Stomach (tissue), 9 donors: Measurements from ENCODE around the gene RPL22L1. TPM values are rescaled to one million over a fixed set of nuclear protein-coding genes. Genes with fewer than 3 reads are reported as not detected.
"Not testable (repeated sequence)": the region's sequence is repeated elsewhere in the genome, so short reads cannot be mapped to it uniquely, and the experiment has no call there.

Experiments used
- DNase-seq, 2 donors: peaks; one replicate each; pipeline versions ENCODE4 v3.0.0 to v3.0.0-alpha.2; 2013 to 2019
- H3K27ac ChIP-seq, 5 donors: fragments of 200-600 bp in 4 of 5; sonication (generic) in 4 of 5; one replicate each; pipeline ENCODE4 v1.5.1; 2013 to 2019; ENCODE audit warnings: mild to moderate bottlenecking in 1 of 5, moderate library complexity in 1 of 5
- H3K27me3 ChIP-seq, 3 donors: fragments of 200-600 bp; sonication (generic); one replicate each; pipeline ENCODE4 v1.5.1; 2017 to 2019; ENCODE audit warnings: mixed run types in 1 of 3
- H3K36me3 ChIP-seq, 4 donors: fragments of 200-600 bp; sonication (generic); 1 replicate in 3 of 4; 2 replicates in 1 of 4; pipeline ENCODE4 v1.5.1; 2016 to 2019
- H3K4me1 ChIP-seq, 4 donors: fragments of 200-600 bp; sonication (generic); one replicate each; pipeline ENCODE4 v1.5.1; 2016 to 2019
- H3K4me3 ChIP-seq, 4 donors: fragments of 200-600 bp; sonication (generic) in 3 of 4; one replicate each; pipeline ENCODE4 v1.5.1; 2016 to 2019; ENCODE audit warnings: mild to moderate bottlenecking in 1 of 4
- H3K9me3 ChIP-seq, 4 donors: fragments of 200-600 bp; sonication (generic); one replicate each; pipeline ENCODE4 v1.5.1; 2016 to 2019
- EP300 ChIP-seq: sonication (generic); formaldehyde crosslinking; IDR thresholded peaks from one replicate; pipeline ENCODE4 v1.6.1; 2017; ENCODE audit warnings: antibody characterized with exemption
- POLR2A ChIP-seq, 4 donors: fragments of 450-650 bp; IDR thresholded peaks; one replicate each; pipeline ENCODE4 v1.6.1; 2016; ENCODE audit warnings: antibody characterized with exemption in 4 of 4, control low read depth in 2 of 4, mild to moderate bottlenecking in 1 of 4, moderate library complexity in 1 of 4
- POLR2AphosphoS5 ChIP-seq, 3 donors: sonication (generic); formaldehyde crosslinking; IDR thresholded peaks; one replicate each; pipeline ENCODE4 v1.6.1; 2016; ENCODE audit warnings: antibody characterized with exemption in 3 of 3
- WGBS, 5 donors: extraction: QIAGEN DNeasy Blood & Tissue Kit in 3 of 5; methylation state at CpG; one replicate each; pipeline versions ENCODE4 v1.1.5 to v1.1.7; 2013 to 2018; 5-methylcytosine and 5-hydroxymethylcytosine counted together
- intact Hi-C: fragments of 100-400 bp; cut with DNase I; formaldehyde crosslinking; loops from one replicate; pipeline ENCODE4 v1.15.1; 2023; ENCODE audit warnings: low total_unique reads
- polyA plus RNA-seq, 3 donors: library from polyadenylated mRNA; stranded (reverse); fragments of 200-250 nt; gene quantifications; one replicate each; pipeline ENCODE4 v1.2.3, GENCODE V29; 2013
- total RNA-seq, 5 donors: library from RNA; depleted of rRNA; stranded (reverse); fragments of >200 nt; gene quantifications; one replicate each; pipeline versions ENCODE4 v1.1.0 to v1.2.3, GENCODE V29; 2014 to 2016
- TF ChIP-seq, protein P1 (sequence below), 7 experiments: fragments of 450-650 bp in 4 of 7; fragments of 200-600 bp in 3 of 7; sonication (generic) in 3 of 7; IDR thresholded peaks; one replicate each; pipeline ENCODE4 v1.5.1; 2016 to 2019; ENCODE audit warnings: antibody characterized with exemption in 7 of 7, control low read depth in 2 of 7, mild to moderate bottlenecking in 1 of 7
- donor health status: healthy with polysubstance abuse.
- donor health status: Bipolar disorder and iron deficiency.
- donor health status: healthy.

The RPL22L1 gene
- total and polyA plus RNA-seq, 8 donors, result 22.2 to 162 (median 57.8) TPM; not detected in 1

DNA sequence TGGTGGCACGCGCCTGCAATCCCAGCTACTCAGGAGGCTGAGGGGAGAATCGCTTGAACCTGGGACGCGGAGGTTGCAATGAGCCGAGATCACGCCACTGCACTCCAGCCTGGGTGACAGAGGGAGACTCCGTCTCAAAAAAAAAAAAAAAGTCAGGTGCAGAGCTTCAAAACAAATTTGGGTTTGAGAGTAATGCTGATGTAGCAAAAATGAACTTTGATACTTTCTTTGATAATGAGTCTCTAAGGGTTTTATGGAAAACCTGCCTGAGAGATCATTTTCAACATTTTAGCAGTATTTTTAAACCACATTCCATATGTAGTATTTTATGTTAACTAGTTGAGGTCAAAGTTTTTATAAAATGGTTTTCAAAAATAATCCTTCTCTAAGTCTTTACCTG lies 23.9 kb upstream of the RPL22L1 start:
- H3K36me3 ChIP-seq, result peaks cover 0 to 23% (median 7%) of the 10 kb centered on the region in 4 donors
- H3K4me3 ChIP-seq, result no peak overlapping the region
- WGBS, 5 donors, result 97 to 98% (median 98%) methylated on average over 8 of the region's 8 CpGs
- H3K27me3 ChIP-seq, result no peaks in the 10 kb centered on the region
- no peak overlapping the region for H3K27ac ChIP-seq
- no peaks in the 10 kb centered on the region for H3K4me1 ChIP-seq
- intact Hi-C loops, result no loop called here
- TF ChIP-seq, protein P1, sequence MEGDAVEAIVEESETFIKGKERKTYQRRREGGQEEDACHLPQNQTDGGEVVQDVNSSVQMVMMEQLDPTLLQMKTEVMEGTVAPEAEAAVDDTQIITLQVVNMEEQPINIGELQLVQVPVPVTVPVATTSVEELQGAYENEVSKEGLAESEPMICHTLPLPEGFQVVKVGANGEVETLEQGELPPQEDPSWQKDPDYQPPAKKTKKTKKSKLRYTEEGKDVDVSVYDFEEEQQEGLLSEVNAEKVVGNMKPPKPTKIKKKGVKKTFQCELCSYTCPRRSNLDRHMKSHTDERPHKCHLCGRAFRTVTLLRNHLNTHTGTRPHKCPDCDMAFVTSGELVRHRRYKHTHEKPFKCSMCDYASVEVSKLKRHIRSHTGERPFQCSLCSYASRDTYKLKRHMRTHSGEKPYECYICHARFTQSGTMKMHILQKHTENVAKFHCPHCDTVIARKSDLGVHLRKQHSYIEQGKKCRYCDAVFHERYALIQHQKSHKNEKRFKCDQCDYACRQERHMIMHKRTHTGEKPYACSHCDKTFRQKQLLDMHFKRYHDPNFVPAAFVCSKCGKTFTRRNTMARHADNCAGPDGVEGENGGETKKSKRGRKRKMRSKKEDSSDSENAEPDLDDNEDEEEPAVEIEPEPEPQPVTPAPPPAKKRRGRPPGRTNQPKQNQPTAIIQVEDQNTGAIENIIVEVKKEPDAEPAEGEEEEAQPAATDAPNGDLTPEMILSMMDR (IDR thresholded peaks at IDR 0.05), result no peak
- TF ChIP-seq POLR2A (IDR thresholded peaks at IDR 0.05) (no peak), EP300 (no peak), POLR2AphosphoS5 (IDR thresholded peaks at IDR 0.05) (no peak)
- no peaks in the 10 kb centered on the region for H3K9me3 ChIP-seq
- no peak for DNase-seq

DNA sequence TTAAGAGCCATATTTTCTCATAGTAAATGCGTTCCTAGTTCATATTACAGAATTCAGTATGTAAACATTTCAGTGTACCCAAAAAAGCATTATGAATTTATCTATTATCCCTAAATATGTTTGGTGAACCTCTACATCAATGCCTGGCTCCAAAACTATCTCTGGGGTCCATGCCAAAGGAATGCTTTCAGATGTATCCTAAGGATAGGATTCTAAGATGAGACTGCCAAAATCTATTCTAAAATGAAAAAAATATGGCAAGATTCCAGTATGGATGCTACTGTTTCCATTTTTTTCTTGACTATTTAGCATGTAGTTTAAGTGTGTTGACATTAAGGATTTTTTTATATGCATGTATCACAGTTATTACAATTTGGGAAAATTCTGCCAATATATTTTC lies 19.6 kb upstream of the RPL22L1 start:
- H3K36me3 ChIP-seq, result peaks cover 0 to 8% (median 4%) of the 10 kb centered on the region in 4 donors
- TF ChIP-seq, protein P1 (IDR thresholded peaks at IDR 0.05), result no peak
- no peak for TF ChIP-seq EP300
- no peak for TF ChIP-seq POLR2AphosphoS5 (IDR thresholded peaks at IDR 0.05)
- TF ChIP-seq POLR2A (IDR thresholded peaks at IDR 0.05), result no peak
- no peak overlapping the region for H3K4me3 ChIP-seq
- H3K27me3 ChIP-seq, result no peaks in the 10 kb centered on the region
- peak in 1 of 2 donors; percentile 52 for DNase-seq
- H3K4me1 ChIP-seq, result no peaks in the 10 kb centered on the region
- intact Hi-C loops, result no loop called here
- no peaks in the 10 kb centered on the region for H3K9me3 ChIP-seq
- 58 to 69% (median 62%) methylated on average over 1 of the region's 1 CpG for WGBS, 5 donors
- no peak overlapping the region for H3K27ac ChIP-seq

DNA sequence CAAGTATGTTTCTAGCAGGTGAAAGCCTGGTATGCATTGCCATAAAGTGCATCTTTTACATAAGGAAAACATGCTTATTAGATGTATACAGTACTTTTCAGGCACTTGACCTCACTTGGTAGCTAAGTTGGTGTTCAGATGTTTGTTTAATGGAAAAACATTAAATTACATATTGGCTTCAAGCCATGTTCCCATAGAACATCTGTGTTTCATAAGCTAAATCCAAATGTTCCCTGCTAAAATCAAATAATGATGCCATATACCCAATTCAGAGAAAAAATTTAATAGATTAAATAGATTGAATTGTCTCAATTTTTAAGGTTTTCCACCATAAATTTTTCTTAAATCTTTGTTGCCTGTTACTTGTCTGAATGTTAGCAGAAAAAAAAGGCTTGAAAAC lies 19.1 kb upstream of the RPL22L1 start:
- peak in 1 of 2 donors; percentile 13 for DNase-seq
- Histone ChIP-seq H3K9me3 (no peaks in the 10 kb centered on the region), H3K4me1 (no peaks in the 10 kb centered on the region), H3K36me3 (peaks cover 0 to 8% (median 4%) of the 10 kb centered on the region in 4 donors), H3K4me3 (no peak overlapping the region), H3K27ac (no peak overlapping the region), H3K27me3 (no peaks in the 10 kb centered on the region)
- intact Hi-C loops, result no loop called here
- TF ChIP-seq POLR2AphosphoS5 (IDR thresholded peaks at IDR 0.05), result no peak
- TF ChIP-seq, protein P1 (IDR thresholded peaks at IDR 0.05), result no peak
- TF ChIP-seq POLR2A (IDR thresholded peaks at IDR 0.05), result no peak
- TF ChIP-seq EP300, result no peak

DNA sequence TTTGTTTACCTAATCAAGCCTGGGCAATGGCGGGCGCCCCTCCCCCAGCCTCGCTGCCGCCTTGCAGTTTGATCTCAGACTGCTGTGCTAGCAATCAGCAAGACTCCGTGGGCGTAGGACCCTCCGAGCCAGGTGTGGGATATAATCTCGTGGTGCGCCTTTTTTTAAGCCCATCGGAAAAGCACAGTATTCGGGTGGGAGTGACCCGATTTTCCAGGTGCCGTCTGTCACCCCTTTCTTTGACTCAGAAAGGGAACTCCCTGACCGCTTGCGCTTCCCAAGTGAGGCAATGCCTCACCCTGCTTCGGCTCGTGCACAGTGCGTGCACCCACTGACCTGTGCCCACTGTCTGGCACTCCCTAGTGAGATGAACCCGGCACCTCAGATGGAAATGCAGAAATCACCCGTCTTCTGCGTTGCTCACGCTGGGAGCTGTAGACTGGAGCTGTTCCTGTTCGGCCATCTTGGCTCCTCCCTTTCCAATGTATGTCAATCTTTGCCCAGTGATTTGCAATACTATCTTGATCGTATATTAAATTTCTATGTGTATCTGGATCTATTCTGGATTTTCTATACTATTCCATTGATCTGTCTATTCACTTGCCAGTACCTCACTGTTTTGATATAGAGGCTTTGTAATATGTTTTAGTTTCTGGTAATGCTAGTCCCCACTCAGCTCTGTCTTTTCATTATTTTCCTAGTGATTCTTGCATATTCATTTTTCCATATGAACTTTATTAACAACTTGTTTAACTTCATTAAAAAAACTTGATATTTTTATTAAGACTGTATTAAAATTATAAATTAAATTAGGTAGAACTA lies 14.3 kb upstream of the RPL22L1 start:
- H3K36me3 ChIP-seq, DNase-seq, H3K27me3 ChIP-seq, intact Hi-C loops, H3K27ac ChIP-seq, H3K9me3 ChIP-seq, H3K4me3 ChIP-seq, H3K4me1 ChIP-seq: not testable (repeated sequence)
- WGBS, 5 donors, result 86 to 92% (median 88%) methylated on average over 20 of the region's 24 CpGs

DNA sequence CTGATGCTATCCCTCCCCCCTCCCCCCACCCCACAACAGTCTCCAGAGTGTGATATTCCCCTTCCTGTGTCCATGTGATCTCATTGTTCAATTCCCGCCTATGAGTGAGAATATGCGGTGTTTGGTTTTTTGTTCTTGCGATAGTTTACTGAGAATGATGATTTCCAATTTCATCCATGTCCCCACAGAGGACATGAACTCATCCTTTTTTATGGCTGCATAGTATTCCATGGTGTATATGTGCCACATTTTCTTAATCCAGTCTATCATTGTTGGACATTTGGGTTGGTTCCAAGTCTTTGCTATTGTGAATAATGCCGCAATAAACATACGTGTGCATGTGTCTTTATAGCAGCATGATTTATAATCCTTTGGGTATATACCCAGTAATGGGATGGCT lies 8.7 kb upstream of the RPL22L1 start:
- not testable (repeated sequence) for H3K36me3 ChIP-seq

DNA sequence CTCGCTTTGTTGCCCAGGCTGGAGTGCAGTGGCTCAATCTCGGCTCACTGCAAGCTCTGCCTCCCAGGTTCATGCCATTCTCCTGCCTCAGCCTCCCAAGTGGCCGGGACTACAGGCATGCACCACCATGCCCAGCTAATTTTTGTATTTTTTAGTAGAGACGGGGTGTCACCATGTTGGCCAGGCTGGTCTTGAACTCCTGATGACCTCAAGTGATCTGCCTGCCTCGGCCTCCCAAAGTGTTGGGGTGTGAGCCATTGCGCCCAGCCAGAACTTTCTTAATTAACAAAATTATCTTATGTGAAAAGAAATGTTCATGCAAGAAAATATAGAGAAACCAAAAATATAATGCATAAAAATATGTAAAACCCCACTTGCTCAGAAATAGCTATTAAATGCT lies 7.3 kb upstream of the RPL22L1 start:
- H3K4me3 ChIP-seq, H3K9me3 ChIP-seq, intact Hi-C loops, H3K4me1 ChIP-seq, H3K36me3 ChIP-seq, H3K27me3 ChIP-seq, DNase-seq, H3K27ac ChIP-seq: not testable (repeated sequence)
- 89 to 94% (median 93%) methylated on average over 6 of the region's 6 CpGs for WGBS, 5 donors

More for the DNA sequence above, 8.7 kb upstream of the RPL22L1 start:
- H3K4me1 ChIP-seq, H3K4me3 ChIP-seq, H3K9me3 ChIP-seq, intact Hi-C loops, H3K27me3 ChIP-seq, H3K27ac ChIP-seq, DNase-seq: not testable (repeated sequence)
- 78 to 100% (median 85%) methylated on average over 1 to 3 of the region's 5 CpGs for WGBS, 5 donors
